A204.1 (cell line): ENCODE measurements around the gene TBC1D12.
A peak's percentile ranks its signal among the peaks of the same experiment; 100 is the strongest.

Source experiments
- FAIRE-seq: peaks from 2 replicates; lab custom pipeline; 2012; peaks lifted over from hg19 to GRCh38; lab: Jason Lieb, UNC

Gene TBC1D12

GRCh38 chr10:94407668-94408067 is 5.3 kb downstream of the TBC1D12 start:
- FAIRE-seq: no peak

- no peak for FAIRE-seq
Observed at GRCh38 chr10:94409021-94409657, 6.8 kb downstream of the TBC1D12 start.

DNA sequence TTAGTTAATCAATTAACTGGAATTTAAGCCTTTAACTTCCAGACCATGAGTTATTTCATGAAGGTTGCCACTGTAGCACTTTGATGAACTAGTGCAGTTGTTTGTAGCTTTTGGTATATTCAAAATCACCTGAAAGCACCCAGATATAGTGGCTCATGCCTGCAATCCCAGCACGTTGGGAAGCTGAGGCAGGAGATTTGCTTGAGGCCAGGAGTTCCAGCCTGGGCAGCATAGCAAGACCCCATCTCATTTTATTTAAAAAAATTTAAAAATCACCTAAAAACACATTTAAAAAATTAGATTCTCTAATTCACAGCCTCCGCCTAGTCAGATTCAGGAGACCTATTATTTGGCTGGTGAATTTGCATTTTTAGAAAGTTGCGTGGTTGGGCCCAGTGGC is 9.0 kb downstream of the TBC1D12 start:
- no peak for FAIRE-seq

DNA sequence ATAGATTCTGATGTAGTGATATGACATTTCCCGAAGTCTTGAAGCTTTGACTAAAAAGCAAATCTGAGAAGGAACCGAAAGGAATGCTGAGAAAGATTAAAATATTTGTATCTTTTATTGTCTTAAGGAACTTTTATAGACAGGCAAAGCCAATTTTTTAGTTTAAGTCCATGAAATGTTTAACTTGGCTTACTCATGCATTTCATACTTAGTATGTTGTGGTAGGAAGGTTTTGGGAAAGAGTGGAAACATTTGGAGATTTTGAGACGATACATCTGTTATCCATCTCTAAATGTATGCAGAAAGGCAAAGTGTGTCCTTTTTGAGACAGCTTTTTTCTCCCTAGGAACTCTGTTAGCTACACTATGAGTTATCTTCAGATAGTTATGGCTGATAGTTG is 10.1 kb downstream of the TBC1D12 start:
- peak; percentile 9 for FAIRE-seq

DNA sequence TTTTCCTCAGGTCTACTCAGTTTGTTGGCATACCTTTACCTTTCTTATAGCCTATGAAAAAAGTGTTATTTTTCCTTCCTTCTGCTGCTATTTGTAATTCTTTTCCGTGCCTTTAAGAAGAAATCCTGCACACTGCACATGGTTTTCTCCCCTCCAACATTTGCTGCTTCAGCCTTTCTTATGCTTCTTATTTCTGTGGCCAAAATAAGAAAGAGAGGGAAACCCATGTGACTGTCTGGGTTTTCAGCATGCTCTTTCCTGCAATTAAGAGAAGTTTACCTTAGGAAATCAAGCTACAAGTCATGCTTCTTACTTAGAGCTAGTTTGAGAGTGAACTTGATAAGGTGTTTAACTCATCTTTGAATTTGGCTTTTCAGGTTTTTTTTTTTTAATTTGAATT is 11.0 kb downstream of the TBC1D12 start:
- FAIRE-seq: no peak

DNA sequence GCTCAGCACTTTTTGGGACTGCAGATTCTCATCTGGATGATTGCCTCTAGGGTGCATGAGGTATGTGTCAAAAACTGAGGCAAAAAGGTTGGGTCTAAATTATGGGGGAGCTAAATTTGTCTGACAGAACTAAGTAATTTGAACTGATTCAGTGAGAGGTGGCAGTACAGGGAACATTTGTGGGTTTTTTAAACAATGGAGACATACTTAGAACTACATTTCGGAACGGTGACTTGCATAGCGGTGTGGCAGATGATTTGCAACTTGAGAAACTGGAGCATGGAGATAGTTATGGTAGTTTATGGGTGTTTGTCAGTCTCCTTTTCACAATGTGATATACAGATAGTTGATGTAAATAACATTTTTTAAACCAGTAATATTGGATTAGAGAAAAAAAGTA is 14.6 kb downstream of the TBC1D12 start:
- no peak for FAIRE-seq

GRCh38 chr10:94417321-94417720 is 15.0 kb downstream of the TBC1D12 start:
- FAIRE-seq: no peak

DNA sequence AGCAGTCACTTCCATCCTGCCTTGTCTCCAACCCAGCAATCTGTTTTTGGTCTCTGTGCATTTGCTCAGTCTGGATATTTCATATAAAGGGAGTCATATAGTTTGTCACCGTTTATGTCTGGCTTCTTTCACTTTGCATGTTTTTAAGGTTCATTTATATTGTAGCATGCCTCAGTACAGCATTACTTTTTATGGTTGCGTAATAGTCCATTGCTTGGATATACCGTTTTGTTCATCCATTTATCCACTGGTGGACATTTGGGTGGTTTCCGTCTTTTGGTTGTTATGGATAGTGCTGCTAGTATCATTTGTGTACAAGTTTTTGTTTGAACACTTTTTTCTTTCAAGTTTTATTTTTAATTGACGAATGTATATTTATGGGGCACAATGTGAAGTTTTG is 18.2 kb downstream of the TBC1D12 start:
- no peak for FAIRE-seq

DNA sequence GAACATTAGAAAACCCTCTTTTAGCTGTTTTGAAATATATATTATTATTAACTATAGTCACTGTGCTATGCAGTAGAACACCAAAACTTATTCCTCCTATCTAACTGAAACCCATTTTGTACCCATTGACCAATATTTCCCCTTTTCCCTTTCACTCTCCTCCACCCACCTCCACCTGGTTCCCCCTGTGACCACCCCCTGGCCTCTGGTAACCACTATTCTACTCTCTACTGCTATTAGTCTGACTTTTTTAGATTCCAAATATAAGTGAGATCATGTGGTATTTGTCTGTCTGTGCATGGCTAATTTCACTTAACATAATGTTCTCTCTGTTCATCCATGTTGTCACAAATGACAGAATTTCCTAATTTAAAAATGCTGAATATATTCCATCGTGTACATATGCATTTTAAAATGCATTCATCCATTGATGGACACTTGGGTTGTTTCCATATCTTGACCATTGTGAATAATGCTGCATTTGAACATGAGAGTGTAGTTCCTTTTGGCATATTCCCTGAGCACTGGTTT is 18.7 kb downstream of the TBC1D12 start:
- no peak for FAIRE-seq

- FAIRE-seq: no peak
Observed at GRCh38 chr10:94423627-94424026, 21.3 kb downstream of the TBC1D12 start.

GRCh38 chr10:94424714-94425337 is 22.5 kb downstream of the TBC1D12 start:
- FAIRE-seq: no peak

- FAIRE-seq: peak; percentile 52
Observed at GRCh38 chr10:94425942-94426341, 23.6 kb downstream of the TBC1D12 start.

DNA sequence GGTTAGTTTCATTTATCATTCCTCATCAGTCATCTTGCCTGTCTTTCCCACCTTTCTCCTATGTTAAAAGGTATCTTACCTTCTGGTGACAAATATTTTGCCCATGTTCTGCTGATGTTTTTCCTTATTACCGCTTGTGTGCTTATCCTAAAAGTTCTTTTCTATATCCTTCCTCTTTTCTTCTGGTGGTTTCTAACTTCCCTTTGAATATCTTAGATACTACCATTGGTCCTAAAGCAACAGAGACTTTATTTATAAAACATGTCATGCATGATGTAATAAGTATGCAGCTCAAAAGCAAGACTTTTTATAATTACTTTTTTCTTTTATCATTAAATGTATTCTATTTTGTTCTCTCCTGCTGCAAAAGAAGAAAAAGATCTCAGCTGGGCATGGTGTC is 24.8 kb downstream of the TBC1D12 start:
- FAIRE-seq: no peak

DNA sequence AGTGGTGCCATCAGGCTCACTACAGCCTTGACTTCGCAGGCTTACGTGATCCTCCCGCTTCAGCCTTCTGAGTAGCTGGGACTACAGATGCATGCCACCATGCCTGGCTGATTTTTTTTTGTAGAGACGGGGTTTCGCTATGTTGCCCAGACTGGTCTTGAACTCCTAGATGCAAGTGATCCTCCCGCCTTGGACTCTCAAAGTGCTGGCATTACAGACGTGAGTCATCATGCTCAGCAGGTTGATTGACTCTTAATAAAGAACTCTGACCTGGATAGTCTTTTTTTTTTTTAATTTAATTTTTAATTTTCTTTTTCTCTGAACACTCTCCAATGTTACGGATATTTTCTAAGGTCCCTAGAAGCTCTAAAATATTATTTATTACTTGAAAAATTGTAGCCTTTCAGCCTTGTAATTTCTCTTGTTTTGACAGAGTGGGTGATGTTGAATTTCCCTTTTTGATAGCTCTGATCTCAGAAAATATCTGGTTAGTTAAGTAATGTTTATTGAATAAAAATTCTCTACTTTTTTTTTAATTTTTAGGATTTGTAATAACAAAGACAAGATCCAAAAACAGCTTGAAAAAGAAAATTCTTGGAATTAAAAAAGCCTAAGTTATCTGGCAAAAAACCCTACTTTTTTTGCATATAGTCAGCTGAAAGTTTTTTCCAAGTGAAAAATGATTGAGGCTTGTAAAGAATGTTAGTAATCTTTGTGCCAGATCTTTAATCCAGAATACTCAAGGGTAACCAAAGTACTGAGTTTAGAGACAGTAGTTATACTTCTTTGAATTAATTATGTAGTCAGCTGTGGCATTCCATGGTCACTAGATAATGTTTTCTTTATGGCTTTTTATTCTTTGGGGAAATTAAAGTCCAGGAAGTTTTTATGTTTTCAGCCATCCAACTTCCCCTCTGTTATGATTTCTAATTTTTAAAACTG is 26.7 kb downstream of the TBC1D12 start:
- peak; percentile 64 for FAIRE-seq

- no peak for FAIRE-seq
Observed at GRCh38 chr10:94430701-94431100, 28.4 kb downstream of the TBC1D12 start.

GRCh38 chr10:94432443-94432842 is 30.1 kb downstream of the TBC1D12 start:
- FAIRE-seq: peak; percentile 40

- peak; percentile 88 for FAIRE-seq
Observed at GRCh38 chr10:94439275-94439861, 37.0 kb downstream of the TBC1D12 start.

DNA sequence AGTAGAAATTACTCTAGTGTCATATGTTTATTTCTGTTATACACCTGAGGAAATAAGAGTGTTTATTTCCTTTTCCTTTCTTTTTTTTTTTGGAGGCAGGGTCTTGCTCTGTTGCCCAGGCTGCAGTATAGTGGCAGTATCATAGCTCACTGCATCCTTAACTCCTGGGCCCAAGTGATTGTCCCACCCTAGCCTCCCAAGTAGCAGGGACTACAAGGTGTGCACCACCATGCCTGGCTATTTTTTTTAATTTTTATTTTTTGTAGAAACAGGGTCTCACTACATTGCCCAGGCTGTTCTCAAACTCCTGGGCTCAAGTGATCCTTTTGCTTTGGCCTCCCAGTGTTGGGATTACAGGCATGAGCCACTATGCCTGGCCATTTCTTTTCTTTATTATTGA is 37.8 kb downstream of the TBC1D12 start:
- FAIRE-seq: no peak

- no peak for FAIRE-seq
Observed at GRCh38 chr10:94443047-94443446, 40.7 kb downstream of the TBC1D12 start.

DNA sequence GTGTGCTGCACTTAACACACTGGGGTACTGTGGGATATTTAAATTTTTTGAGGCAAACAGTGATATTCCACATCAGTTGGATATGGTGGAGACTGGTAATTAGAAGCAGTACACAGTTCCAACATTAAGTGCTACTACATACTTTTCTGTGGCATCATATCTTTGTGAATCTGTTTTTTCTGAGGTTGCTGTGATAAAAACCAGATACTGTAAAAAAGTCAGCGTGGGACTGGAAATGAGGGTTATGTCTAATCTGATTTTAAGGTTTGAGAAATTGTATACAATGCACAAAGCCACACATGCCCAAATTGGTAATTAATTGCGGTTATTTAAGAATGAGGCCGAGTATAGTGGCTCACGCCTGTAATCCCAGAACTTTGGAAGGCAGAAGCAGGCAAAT is 41.2 kb downstream of the TBC1D12 start:
- FAIRE-seq: no peak

- no peak for FAIRE-seq
Observed at GRCh38 chr10:94450782-94451181, 48.4 kb downstream of the TBC1D12 start.

- FAIRE-seq: no peak
Observed at GRCh38 chr10:94451883-94452519, 49.7 kb downstream of the TBC1D12 start.
